Neural progenitor cell (in vitro differentiated cells): ENCODE results near the gene LRRC75A.

ENCODE experiments used
- CTCF ChIP-seq: fragments of 200-600 bp; sonication (generic); IDR thresholded peaks from 2 replicates; pipeline ENCODE4 v1.5.1; 2017; ENCODE audit warnings: antibody characterized with exemption, mild to moderate bottlenecking
- EZH2 ChIP-seq: fragments of 200-600 bp; sonication (generic); IDR thresholded peaks from 2 replicates; pipeline ENCODE4 v1.6.1; 2017; ENCODE audit warnings: antibody characterized with exemption, mild to moderate bottlenecking, moderate library complexity
- EZH2phosphoT487 ChIP-seq: fragments of 200-600 bp; sonication (generic); IDR thresholded peaks from 2 replicates; pipeline ENCODE4 v1.6.1; 2017; ENCODE audit warnings: antibody characterized with exemption

GRCh38 chr17:16430650-16431049 lies 61.3 kb downstream of the LRRC75A start:
- TF ChIP-seq CTCF (no peak), EZH2 (no peak), EZH2phosphoT487 (no peak)
